Brain pericyte (primary cell): ENCODE data around the gene ZNF330.
A peak's percentile ranks its signal among the peaks of the same experiment; 100 is the strongest.
"Not testable (repeated sequence)": the region's sequence is repeated elsewhere in the genome, so short reads cannot be mapped to it uniquely, and the experiment has no call there.

Experiments
- DNase-seq: peaks from one replicate; pipeline ENCODE4 v3.0.0-alpha.2; 2012; ENCODE audit warnings: low read depth, low spot score

The ZNF330 gene

DNA sequence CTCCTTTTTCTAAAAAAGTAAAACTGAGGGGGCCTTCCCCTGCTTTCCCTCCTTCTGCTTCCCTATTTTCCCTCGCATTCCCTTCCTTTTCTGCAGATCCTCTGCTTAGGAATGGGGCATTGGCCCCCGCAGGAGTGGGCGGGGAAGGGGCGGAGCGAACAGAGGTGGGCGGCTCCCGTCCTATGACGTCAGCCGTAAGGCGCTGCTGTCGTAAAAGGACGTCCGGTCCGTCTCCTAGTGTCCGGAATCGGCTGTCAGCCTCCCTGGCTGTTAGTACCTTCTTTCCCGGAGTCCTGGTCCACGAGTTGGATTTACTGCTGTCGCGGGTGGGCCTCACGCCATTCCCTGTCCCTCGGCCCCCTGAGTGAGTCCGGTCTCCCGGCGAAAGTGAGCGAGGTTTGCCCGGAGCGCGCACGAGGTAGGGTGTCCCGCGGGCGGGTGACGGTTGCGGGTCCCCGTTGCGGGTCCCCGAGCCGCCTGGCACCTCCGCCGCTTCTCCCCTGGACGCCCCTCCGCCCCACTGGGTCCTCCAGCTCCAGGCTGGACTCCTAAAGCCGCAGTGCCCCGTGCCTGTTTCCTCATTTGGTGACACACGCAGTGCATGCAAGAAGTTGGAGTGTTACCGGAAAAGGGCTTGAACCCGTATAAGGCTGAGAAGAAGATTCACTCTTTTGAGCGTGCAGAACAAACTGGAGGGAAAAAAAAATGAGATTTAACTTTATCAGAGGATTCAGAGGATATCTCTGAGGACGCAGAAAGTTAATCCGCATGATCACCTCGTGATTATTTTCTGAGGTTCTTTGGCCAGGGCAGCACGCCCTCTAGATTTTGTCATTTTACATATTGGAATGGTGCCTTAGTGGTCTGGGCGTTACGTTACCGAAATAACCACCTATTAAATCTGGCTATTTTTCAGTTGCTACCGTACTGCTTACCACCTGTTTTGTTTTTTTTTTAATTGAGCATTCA is at the start of gene ZNF330:
TSS of gene ZNF330 (plus strand) at position 205 of the 969 bp plus-strand sequence. CDS start 1,477 bp downstream, outside the sequence.
- peak; percentile 70 for DNase-seq

DNA sequence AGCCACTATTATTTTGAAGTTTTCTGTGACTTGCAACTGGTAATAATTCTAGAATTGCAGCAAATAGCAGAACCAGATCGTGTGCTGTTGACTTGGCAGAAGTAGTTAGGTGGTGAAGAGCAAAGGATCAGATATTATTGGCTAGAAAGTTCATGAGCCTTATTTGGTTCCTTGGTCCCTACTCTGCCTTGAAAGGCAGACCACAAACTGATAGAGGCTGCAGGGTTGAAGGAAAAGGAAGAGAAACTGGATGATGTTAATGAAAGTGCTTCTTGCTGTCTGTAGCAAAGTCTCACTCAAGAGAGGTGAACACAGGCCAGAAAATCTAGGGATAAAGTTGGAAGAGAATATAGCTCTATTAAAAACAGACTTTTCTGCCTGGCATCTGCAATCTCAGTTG is 46.2 kb upstream of the ZNF330 start:
- DNase-seq: no peak

DNA sequence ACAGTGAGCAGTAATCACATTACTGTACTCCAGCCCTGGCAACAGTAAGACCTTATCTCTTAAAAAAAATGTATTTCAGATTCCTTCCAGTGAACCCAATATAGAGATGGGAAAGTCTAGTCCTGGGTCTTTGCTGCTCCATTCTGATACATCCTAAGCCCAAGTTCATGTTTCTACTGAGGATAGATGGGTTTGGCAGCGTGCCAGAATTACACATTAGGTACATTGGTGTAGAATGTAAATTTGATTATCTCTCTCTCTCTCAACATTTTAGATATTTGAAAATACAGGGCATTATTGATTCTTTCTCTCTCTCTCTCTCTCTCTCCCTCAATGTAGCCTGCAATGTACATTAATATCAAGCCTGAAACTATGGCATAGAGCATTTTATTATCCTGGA is 43.5 kb upstream of the ZNF330 start:
- DNase-seq: no peak

DNA sequence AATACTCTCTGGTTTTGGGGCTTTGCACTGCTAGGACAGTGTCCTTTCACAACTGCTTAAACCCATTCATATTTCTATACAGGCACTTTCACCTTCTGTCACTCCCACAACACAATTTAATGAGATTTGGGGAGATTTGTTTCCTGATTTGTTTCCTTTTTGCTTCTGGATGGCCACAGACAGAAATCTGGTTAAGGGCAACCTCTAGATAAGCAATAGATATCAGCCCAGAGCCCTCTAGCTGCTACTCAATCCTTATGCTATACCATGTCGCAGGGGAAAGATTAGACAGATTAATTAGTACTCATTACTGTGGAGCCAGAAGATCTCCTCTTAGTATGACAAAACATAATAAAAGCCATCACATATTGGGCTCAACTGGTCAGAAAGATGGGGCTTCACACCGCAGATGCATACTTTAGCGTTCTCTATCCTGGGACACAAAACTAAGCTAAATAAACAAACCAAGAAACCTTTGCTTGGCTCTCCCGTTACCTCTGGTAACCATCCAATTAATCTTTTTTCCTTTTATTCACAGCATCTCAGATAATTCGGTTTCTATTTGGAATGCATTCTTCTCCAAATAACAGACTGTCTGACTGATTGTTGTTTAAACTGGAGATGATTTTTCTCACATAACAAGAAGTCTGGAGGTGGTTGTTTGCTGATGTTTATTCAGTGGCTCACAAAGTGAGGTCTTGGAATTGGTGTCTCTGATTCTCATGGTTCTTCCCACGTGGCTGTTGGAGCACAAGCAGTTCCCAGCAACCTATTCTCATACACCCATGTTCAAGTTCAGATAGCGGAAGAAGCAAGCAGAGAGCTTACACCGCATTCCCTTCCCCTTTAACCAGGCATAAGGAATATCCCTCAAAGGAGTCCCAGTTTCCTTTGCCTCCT is 41.0 kb upstream of the ZNF330 start:
- DNase-seq: no peak

DNA sequence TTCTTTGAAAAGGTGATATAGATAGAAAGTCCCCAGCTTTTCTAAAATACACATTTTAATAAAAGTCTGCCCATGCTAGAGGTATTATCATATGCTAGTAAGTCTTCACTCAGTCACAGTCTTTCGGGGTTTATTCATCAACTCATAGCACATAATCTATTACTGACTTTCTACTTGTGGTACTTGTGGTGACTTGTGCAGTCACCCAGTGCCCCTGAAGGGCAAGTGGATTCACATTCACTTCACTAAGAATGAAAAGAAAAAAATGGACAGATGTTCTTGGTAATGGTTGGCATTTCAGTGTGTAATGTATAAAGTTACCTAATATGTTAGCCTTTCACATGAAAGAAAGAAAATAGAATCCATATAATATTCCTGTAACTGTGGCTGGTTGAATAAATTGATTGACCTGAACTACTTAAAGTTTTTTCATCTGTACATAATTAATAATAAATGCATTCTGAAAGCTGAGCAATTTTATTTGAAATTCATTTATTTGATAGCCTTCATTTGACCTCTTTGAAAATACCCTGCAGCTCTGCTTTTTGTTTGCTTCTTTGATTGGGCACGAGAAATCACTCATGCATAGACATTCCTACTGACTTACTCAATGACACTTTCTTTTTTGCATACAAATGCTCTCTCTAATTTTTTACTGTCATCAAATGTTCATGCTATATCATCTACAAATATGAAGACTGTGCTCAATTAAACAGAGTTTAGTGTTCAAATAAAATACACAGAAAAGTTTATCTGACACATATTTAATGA is 39.5 kb upstream of the ZNF330 start:
- no peak for DNase-seq

DNA sequence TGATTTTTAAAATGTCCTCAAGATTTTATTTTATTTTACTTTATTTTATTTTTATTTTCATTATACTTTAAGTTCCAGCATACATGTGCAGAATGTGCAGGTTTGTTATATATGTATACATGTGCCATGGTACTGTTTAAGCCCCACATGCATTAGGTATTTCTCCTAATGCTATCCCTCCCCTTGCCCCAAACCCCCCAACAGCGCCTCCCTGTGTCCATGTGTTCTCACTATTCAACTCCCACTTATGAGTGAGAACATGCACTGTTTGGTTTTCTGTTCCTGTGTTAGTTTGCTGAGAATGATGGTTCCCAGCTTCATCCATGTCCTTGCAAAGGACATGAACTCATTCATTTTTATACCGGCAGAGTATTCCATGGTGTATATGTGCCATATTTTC is 37.2 kb upstream of the ZNF330 start:
- DNase-seq: not testable (repeated sequence)

DNA sequence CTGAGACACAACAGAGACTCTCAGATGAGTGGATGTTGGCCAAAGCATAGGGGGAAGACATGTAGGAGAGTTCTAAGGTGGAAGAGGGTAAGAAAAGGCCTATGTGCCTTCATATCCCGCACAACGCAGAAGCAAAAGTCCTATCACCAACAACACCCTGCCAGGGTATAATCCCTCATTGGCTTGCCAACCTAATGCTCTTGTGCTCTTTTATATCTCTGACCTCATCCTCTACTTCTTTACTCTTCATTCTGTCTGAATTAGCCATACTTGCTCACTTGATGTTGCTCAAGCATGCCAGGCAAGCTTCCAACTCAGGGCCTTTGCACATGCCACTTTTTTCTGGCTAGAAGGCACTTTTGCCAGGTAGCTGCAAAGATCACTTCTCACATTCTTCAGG is 28.1 kb upstream of the ZNF330 start:
- DNase-seq: no peak

DNA sequence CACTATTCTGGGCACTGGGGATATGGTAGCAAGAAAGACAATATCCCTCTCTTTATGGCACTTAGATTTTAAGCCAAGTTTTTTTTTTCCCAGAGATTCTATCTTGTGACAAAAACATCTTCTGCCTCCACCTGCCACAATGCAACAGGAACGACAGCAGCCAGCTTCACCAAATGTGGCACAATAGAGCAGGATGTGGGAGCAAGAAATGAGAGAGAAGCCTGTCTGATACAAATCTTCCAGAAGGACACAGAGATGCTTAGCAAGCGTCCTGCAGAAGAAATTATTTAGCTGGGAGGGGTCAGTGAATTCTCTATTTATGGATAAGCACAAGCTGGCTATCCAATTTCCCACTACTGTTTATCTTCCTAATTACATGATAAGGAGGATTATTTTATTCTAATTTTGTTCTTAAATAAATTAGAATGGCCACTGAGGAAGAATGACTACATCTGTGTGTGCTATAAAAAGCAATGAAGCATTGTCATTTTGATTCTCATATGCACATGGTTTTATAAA is 27.1 kb upstream of the ZNF330 start:
- DNase-seq: no peak

DNA sequence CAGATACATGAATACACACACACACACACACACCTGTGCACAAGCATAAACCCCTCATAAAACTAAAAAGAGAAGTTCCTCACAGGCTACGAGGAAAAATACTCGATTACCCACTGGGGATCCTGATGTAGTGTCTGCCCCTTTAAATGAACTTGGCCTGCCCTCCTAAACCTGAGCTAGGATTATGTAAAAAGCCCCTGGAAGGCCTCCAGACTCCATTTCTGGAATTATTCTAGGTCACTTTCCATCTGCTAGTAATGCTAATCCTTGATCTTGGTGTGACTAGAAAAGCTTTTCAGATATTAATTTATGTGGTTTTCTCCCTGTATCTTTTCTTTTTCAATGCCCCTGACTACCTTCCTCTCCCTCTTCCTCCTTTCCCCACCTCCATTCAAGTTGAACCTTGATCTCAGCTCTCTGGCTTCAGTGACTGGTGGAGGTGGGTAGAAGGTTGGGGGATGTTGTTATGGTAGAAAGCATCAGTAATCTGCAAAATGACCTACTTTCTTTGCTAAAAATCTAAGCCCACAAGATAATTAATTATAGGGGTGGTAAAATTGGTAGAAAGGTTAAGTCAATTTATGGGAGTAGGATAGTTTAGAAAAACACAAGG is 25.5 kb upstream of the ZNF330 start:
- no peak for DNase-seq

DNA sequence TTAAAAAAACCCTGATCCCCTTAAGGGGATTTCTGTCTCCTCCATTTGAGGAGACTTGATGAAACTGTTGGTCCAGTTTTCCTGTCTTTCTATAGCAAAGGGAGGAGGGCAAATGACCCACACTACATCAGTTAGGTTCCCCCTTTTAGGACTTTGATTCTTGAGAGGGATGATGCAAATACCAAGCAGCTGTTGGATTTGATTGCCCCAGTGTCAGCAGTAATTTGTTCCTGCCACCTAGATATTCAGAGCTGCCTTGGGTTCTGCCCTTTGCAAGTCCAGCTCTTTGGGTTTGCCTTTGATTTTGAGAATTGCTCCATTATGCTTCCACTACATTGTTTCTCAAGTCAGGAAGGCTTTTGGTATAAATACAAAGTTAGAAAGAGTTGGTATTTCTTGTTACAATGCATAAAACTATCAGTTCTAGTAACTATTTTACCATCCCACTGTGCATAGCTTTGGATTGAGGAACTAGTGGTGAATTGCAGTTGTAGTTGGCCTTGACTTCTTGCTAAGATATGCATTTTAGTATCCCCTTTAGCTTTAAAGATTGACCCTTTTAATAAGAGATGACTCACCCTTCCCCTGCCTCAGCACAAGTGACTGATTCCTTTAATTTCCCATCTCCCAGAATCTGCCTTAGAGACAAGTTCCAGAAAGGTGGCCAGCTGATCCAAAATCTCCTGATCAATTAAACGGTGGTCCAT is 24.3 kb upstream of the ZNF330 start:
- DNase-seq: no peak

DNA sequence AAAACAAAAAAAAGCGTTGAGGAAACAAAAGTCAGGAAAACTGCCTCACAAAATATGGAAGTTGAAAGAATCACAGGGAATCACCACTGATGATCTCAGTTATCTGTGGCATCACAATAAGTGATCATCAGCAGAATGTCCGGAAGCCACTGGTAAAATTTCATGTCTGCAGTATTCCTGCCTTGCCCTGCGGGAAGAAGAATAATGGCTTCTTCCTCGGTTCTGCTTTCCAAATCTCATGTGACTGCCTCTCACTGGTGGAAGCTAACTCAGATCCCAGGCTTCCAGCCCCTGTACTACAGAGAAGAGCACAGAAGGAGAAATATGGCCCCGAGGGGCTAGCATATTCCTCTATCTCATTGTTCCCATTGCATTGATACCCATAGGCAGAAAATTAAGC is 12.7 kb upstream of the ZNF330 start:
- no peak for DNase-seq

DNA sequence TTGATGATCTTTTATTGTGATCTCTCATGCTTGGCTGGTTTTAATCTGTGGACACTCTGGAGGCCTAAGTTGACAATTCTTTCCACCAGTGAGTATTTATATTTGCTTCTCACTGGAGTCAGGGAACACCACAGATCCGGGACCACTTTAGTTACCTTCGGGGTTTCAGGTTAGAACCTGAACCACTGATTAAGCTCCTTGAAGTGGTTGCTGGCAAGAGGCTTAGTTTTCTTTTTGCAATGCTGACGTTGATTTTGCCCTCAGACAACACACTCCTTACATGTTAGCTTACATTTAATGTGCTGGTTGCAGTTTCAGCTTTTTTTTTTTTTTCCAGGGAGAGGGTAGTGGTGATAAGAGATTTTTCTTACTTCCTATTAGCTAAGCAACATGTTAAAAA is 10.5 kb upstream of the ZNF330 start:
- no peak for DNase-seq

DNA sequence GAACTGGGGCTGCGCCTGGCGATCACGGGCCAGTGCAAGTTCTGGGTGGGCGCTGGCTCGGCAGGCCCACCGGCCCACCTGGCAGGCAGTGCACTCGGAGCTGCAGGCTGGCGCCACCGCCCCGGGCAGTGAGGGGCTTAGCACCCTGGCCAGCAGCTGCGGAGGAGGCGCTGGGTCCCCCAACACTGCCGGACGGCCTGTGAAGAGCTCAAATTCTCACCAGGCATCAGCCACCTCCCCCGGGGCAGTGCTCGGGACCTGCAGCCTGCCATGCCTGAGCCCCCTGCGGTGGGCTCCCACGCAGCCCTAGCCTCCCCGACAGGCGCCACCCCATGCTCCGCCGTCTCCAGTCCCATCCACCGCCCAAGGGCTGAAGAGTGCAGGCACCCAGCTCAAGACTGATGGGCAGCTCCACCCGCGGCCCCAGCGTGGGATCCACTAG is 7.1 kb upstream of the ZNF330 start:
- no peak for DNase-seq

DNA sequence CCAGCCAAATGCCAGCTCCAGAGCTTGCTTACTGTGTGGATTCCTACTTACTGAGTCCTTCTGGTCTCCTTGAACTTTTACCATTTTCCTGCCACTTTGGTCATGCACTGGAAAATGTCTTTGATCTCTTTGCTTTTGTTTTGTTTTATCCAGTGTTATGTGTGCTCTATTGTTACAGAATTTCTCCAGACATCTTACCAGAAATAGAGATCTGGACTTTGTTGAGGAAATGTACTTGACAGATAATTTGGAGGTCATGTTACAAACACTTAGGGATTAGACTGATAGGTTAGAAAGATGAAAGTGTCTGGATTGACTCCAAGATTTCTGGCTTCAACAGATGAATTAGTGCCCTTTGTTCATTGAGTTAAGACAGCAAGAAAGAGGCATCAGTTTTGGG is 5.7 kb upstream of the ZNF330 start:
- no peak for DNase-seq

DNA sequence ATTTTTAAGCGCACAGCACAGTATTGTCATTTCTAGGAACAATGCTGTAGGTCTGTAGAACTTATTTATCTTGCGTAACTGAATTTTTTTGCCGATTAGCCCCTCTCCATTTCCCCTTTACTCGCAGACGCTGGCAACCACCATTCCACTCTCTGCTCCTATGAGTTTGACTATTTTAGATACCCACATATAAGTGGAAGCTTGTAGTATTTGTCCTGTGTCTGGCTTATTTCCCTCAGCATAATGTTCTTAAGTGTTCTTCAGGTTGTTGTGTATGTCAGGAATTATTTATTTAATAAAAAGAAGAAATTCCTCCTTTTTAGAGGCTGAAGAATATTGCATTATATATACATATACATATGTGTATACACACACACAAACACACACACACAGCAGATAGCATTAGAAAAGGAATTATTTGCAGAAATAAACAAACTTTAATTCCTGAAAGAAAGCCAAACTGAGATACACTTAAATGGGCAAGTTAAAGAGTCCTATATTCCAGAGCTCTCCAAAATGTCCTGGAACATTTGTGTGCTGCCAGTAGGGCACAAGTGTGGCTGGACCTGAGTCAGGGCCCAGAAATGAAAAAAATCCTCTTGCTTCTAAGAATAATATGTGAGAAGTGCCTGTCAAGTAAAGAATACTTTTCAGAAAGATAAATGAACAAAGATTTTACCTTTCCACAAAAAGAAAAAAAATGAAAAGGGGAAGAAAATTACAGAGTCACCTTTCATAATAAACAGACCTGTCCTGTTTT is 4.5 kb upstream of the ZNF330 start:
- no peak for DNase-seq

DNA sequence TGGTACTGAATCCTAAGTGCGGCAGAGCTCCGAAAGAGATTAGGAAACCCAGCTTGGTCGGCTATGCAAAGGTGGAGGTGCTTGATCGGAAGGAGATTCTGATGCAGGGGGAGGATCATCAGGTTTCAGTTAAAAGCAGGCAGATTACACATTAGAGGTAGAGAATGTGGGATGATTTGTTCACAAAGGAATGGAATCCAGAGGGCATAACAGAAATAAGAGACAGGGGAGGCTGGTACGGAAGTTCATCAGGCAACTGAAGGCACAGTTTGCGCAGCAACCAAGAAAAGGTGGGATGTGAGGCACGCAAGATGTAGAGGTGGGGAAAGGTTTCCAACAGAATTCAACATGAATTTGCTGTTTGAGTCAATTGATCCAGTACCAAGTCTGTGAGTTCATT is 424 bp upstream of the ZNF330 start:
- no peak for DNase-seq

DNA sequence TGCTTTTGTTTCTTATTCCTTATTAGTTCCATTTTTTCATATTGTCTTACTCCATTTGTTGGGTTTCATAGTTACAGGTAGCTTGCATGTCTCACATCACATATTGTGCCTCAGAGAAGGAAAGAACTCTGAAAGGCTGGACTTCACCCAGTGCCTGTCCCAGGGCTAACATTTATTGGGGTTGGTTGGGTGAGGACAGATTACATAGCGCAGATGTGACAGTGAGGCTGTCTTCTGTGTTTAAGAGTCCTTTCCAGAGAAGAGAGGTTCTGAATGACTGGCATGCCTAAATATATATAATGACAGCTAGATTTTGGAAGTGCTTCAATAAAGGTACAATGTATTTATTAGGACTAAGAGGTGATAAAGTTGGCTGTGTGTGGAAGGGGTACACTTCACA is 2.7 kb downstream of the ZNF330 start:
- no peak for DNase-seq

DNA sequence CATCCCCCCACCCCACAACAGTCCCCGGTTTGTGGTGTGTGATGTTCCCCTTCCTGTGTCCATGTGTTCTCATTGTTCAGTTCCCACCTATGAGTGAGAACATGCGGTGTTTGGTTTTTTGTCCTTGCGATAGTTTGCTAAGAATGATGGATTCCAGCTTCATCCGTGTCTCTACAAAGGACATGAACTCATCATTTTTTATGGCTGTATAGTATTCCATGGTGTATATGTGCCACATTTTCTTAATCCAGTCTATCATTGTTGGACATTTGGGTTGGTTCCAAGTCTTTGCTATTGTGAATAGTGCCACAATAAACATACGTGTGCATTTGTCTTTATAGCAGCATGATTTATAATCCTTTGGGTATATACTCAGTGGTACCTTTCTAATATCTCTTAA is 6.6 kb downstream of the ZNF330 start:
- DNase-seq: not testable (repeated sequence)

DNA sequence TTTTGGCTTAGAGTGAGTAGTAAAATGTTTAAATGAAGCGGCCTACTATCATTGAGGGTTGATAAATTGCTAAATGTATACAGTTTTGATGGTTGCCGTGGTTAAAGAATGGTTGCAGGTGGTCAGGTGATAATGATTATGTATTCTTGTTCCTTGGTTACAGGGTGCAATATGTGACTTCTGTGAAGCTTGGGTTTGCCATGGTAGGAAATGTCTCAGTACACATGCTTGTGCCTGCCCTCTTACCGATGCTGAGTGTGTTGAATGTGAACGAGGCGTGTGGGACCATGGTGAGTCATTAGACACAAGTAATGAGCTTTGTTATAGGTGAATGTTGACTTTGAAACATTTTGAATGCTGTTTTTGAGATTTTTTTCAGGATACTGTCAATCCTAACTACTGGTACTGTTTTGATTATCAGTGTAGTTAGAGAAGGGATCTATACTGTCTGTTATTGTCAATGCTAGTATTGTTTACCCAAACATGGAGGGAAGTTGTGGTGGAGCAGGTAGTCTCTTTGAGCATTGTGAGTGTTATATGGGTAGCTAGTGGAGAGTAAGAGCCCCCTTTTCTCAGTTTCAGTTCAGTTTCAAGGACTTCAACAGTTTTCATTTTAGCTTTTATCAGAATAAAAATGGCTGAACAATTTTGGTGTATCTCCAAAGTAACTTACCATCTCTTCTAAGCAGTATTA is 8.9 kb downstream of the ZNF330 start:
- no peak for DNase-seq
